HEK293 (cell line): ENCODE results near the gene SKAP1.

ENCODE experiments used
- CTCF ChIA-PET: fragments of 350-600 bp; formaldehyde crosslinking; extraction: SDS; loops from one replicate; lab custom pipeline; 2021; ENCODE audit warnings: antibody characterized with exemption; lab: Yijun Ruan, JAX
- POLR2A ChIA-PET: fragments of 300-600 bp; formaldehyde crosslinking; extraction: SDS; loops from one replicate; lab custom pipeline; 2020; ENCODE audit warnings: antibody characterized with exemption, inconsistent platforms; lab: Yijun Ruan, JAX
- H3K27ac ChIP-seq: fragments of 200-500 bp; sonication (Bioruptor generic); 2 replicates; pipeline ENCODE4 v1.5.1; 2014; ENCODE audit warnings: low read depth, low read length, control low read depth, inconsistent platforms; ENCODE audit errors: extremely low read depth
- H3K36me3 ChIP-seq, 2 experiments: fragments of 200-500 bp in 1 of 2; sonication (Bioruptor generic) in 1 of 2; 1 replicate in 1 of 2; 2 replicates in 1 of 2; pipeline ENCODE4 v1.5.1; 2014 to 2017; ENCODE audit warnings: inconsistent platforms in 2 of 2, low read length in 2 of 2; ENCODE audit not compliant: control insufficient read depth in 2 of 2, insufficient read depth in 1 of 2
- H3K4me1 ChIP-seq: fragments of 200-500 bp; sonication (Bioruptor generic); 2 replicates; pipeline ENCODE4 v1.5.1; 2014; ENCODE audit warnings: mild to moderate bottlenecking, low read length, inconsistent platforms; ENCODE audit not compliant: control insufficient read depth, insufficient read depth
- H3K4me3 ChIP-seq: 2 replicates; pipeline ENCODE4 v1.5.1; 2011; ENCODE audit warnings: low read depth, mild to moderate bottlenecking, control low read depth, low read length, moderate library complexity
- H3K9me3 ChIP-seq: fragments of 200-500 bp; sonication (Bioruptor generic); 2 replicates; pipeline ENCODE4 v1.5.1; 2014; ENCODE audit warnings: low read depth, low read length, inconsistent platforms; ENCODE audit not compliant: control insufficient read depth, insufficient read depth
- BCL6B ChIP-seq: fragments of 450-650 bp; formaldehyde crosslinking; IDR thresholded peaks from 2 replicates; pipeline ENCODE4 v1.5.1; 2017; ENCODE audit warnings: missing biosample characterization, missing genetic modification characterization
- CTCF ChIP-seq: fragments of 450-650 bp; formaldehyde crosslinking; IDR thresholded peaks from 2 replicates; pipeline ENCODE4 v1.5.1; 2016; ENCODE audit warnings: missing biosample characterization, missing genetic modification characterization
- EGR2 ChIP-seq: fragments of 450-650 bp; formaldehyde crosslinking; IDR thresholded peaks from 2 replicates; pipeline ENCODE4 v1.5.1; 2016; ENCODE audit warnings: low read depth, missing biosample characterization, missing genetic modification characterization
- GLIS1 ChIP-seq: fragments of 450-650 bp; formaldehyde crosslinking; IDR thresholded peaks from 2 replicates; pipeline ENCODE4 v1.5.1; 2016; ENCODE audit warnings: missing biosample characterization, missing genetic modification characterization
- HOXA7 ChIP-seq: sonication (generic); formaldehyde crosslinking; IDR thresholded peaks from 2 replicates; pipeline ENCODE4 v1.8.1; 2022; ENCODE audit warnings: missing genetic modification reagents, borderline replicate concordance
- KLF9 ChIP-seq: fragments of 450-650 bp; formaldehyde crosslinking; IDR thresholded peaks from 2 replicates; pipeline ENCODE4 v1.5.1; 2016; ENCODE audit warnings: missing biosample characterization, missing genetic modification characterization, low read depth
- ZEB2 ChIP-seq: fragments of 450-650 bp; formaldehyde crosslinking; IDR thresholded peaks from 2 replicates; pipeline ENCODE4 v1.5.1; 2016; ENCODE audit warnings: missing biosample characterization, missing genetic modification characterization
- ZNF148 ChIP-seq: fragments of 450-650 bp; formaldehyde crosslinking; IDR thresholded peaks from 2 replicates; pipeline ENCODE4 v1.5.0; 2017; ENCODE audit warnings: missing biosample characterization, missing genetic modification characterization, borderline replicate concordance
- ZNF157 ChIP-seq: fragments of 450-650 bp; formaldehyde crosslinking; IDR thresholded peaks from 2 replicates; pipeline ENCODE4 v1.5.1; 2016; ENCODE audit warnings: missing biosample characterization, missing genetic modification characterization
- ZNF175 ChIP-seq: fragments of 450-650 bp; formaldehyde crosslinking; IDR thresholded peaks from 2 replicates; pipeline ENCODE4 v1.5.1; 2016; ENCODE audit warnings: missing biosample characterization, missing genetic modification characterization
- ZNF221 ChIP-seq: fragments of 450-650 bp; formaldehyde crosslinking; IDR thresholded peaks from 2 replicates; pipeline ENCODE4 v1.5.1; 2017; ENCODE audit warnings: missing biosample characterization, missing genetic modification characterization, borderline replicate concordance
- ZNF280D ChIP-seq: fragments of 450-650 bp; formaldehyde crosslinking; IDR thresholded peaks from 2 replicates; pipeline ENCODE4 v1.5.1; 2016; ENCODE audit warnings: missing biosample characterization, missing genetic modification characterization
- ZNF302 ChIP-seq: fragments of 450-650 bp; formaldehyde crosslinking; IDR thresholded peaks from 2 replicates; pipeline ENCODE4 v1.5.1; 2016; ENCODE audit warnings: missing biosample characterization, missing genetic modification characterization, low read depth
- ZNF350 ChIP-seq: fragments of 450-650 bp; formaldehyde crosslinking; IDR thresholded peaks from 2 replicates; pipeline ENCODE4 v1.5.0; 2017; ENCODE audit warnings: missing biosample characterization, mild to moderate bottlenecking, missing genetic modification characterization
- ZNF362 ChIP-seq: fragments of 450-650 bp; formaldehyde crosslinking; IDR thresholded peaks from 2 replicates; pipeline ENCODE4 v1.5.1; 2016; ENCODE audit warnings: missing biosample characterization, missing genetic modification characterization
- ZNF404 ChIP-seq: fragments of 450-650 bp; formaldehyde crosslinking; IDR thresholded peaks from 2 replicates; pipeline ENCODE4 v1.5.1; 2017; ENCODE audit warnings: missing biosample characterization, missing genetic modification characterization
- ZNF449 ChIP-seq: fragments of 450-650 bp; formaldehyde crosslinking; IDR thresholded peaks from 2 replicates; pipeline ENCODE4 v1.5.1; 2017; ENCODE audit warnings: missing biosample characterization, mild to moderate bottlenecking, missing genetic modification characterization, moderate library complexity
- ZNF529 ChIP-seq: fragments of 450-650 bp; formaldehyde crosslinking; IDR thresholded peaks from 2 replicates; pipeline ENCODE4 v1.5.1; 2017; ENCODE audit warnings: missing genetic modification characterization, missing biosample characterization; ENCODE audit not compliant: insufficient replicate concordance
- ZNF544 ChIP-seq: fragments of 450-650 bp; formaldehyde crosslinking; IDR thresholded peaks from 2 replicates; pipeline ENCODE4 v1.5.0; 2017; ENCODE audit warnings: missing biosample characterization, missing genetic modification characterization
- ZNF558 ChIP-seq: fragments of 450-650 bp; formaldehyde crosslinking; IDR thresholded peaks from 2 replicates; pipeline ENCODE4 v1.5.1; 2016; ENCODE audit warnings: missing biosample characterization, missing genetic modification characterization
- ZNF561 ChIP-seq: fragments of 450-650 bp; IDR thresholded peaks from 2 replicates; pipeline ENCODE4 v1.5.1; 2018; ENCODE audit warnings: missing biosample characterization, missing genetic modification characterization, borderline replicate concordance
- ZNF624 ChIP-seq: fragments of 450-650 bp; formaldehyde crosslinking; IDR thresholded peaks from 2 replicates; pipeline ENCODE4 v1.5.1; 2017; ENCODE audit warnings: missing biosample characterization, missing genetic modification characterization
- ZNF626 ChIP-seq: fragments of 450-650 bp; sonication (Bioruptor Pico); formaldehyde crosslinking; IDR thresholded peaks from 2 replicates; pipeline ENCODE4 v1.5.1; 2018; ENCODE audit warnings: missing biosample characterization, missing genetic modification characterization, inconsistent platforms
- ZNF747 ChIP-seq: fragments of 450-650 bp; formaldehyde crosslinking; IDR thresholded peaks from 2 replicates; pipeline ENCODE4 v1.5.1; 2016; ENCODE audit warnings: missing biosample characterization, missing genetic modification characterization
- ZNF768 ChIP-seq: fragments of 450-650 bp; formaldehyde crosslinking; IDR thresholded peaks from 2 replicates; pipeline ENCODE4 v1.5.1; 2018; ENCODE audit warnings: missing biosample characterization, mild to moderate bottlenecking, missing genetic modification characterization
- ZNF791 ChIP-seq: fragments of 450-650 bp; formaldehyde crosslinking; IDR thresholded peaks from 2 replicates; pipeline ENCODE4 v1.5.1; 2016; ENCODE audit warnings: missing biosample characterization, missing genetic modification characterization

SKAP1 gene

GRCh38 chr17:48443712-48444111 is 13.7 kb upstream of the SKAP1 start:
- no peaks in the 10 kb centered on the region for H3K36me3 ChIP-seq
- no peaks in the 10 kb centered on the region for H3K9me3 ChIP-seq
- H3K4me1 ChIP-seq = peaks cover 20% of the 10 kb centered on the region
- no peak overlapping the region for H3K4me3 ChIP-seq
- TF ChIP-seq ZNF148 (tag by site-specific recombination) = no peak
- TF ChIP-seq KLF9 (tag by site-specific recombination) = no peak
- TF ChIP-seq ZNF624 (tag by site-specific recombination) = no peak
- TF ChIP-seq ZNF791 = no peak
- TF ChIP-seq BCL6B = no peak
- no peak for TF ChIP-seq ZNF221 (tag by site-specific recombination)
- no peak for TF ChIP-seq ZNF449
- TF ChIP-seq ZNF404 (tag by site-specific recombination) = no peak
- TF ChIP-seq GLIS1 (tag by site-specific recombination) = no peak
- TF ChIP-seq ZNF157 (tag by site-specific recombination) = no peak
- no peak for TF ChIP-seq ZNF362
- TF ChIP-seq, all 188 proteins: peak for 0
- CTCF ChIA-PET = interaction anchor here (0.6 to 0.7 kb wide), 2 partner anchors 17 to 174 kb away, joined by 3 to 5 read pairs; no protein-coding TSS in a partner anchor
- POLR2A ChIA-PET = no interaction called here
- H3K27ac ChIP-seq = no peak overlapping the region

GRCh38 chr17:48442819-48443218 is 12.8 kb upstream of the SKAP1 start:
- Histone ChIP-seq H3K27ac (no peak overlapping the region), H3K4me3 (no peak overlapping the region), H3K36me3 (no peaks in the 10 kb centered on the region), H3K4me1 (peaks cover 25% of the 10 kb centered on the region), H3K9me3 (no peaks in the 10 kb centered on the region)
- POLR2A ChIA-PET = no interaction called here
- CTCF ChIA-PET = interaction anchor here (0.6 to 1.2 kb wide), 3 partner anchors 11 to 1053 kb away, joined by 3 to 4 read pairs (median 4); partner anchors contain the start of gene NGFR
- TF ChIP-seq EGR2 (tag by site-specific recombination) (peak; percentile 55), ZNF280D (tag by site-specific recombination) (no peak), ZNF544 (tag by site-specific recombination) (no peak), HOXA7 (CRISPR knock-in tag) (no peak), ZNF558 (no peak), CTCF (no peak), ZEB2 (tag by site-specific recombination) (no peak), ZNF529 (tag by site-specific recombination) (no peak), ZNF768 (tag by site-specific recombination) (no peak), ZNF302 (tag by site-specific recombination) (no peak), ZNF747 (tag by site-specific recombination) (no peak), ZNF175 (no peak), ZNF561 (tag by site-specific recombination) (no peak), ZNF626 (tag by site-specific recombination) (no peak), ZNF350 (tag by site-specific recombination) (no peak)
